RPMI7951 (cell line): Measurements from ENCODE around the gene PADI3. TPM values are rescaled to one million over a fixed set of nuclear protein-coding genes. Genes with fewer than 3 reads are reported as not detected.

ENCODE experiments used
- DNase-seq: peaks from one replicate; pipeline ENCODE4 v3.0.0-alpha.2; 2012; ENCODE audit warnings: low read depth
- total RNA-seq: library from RNA; depleted of rRNA; stranded (reverse); fragments of >200 nt; shearing (Covaris generic); gene quantifications from 2 replicates; pipeline ENCODE4 v1.2.3, GENCODE V29; 2014

PADI3 gene
- total RNA-seq, 1 experiment from 2014 or later = 48.8 TPM

DNA sequence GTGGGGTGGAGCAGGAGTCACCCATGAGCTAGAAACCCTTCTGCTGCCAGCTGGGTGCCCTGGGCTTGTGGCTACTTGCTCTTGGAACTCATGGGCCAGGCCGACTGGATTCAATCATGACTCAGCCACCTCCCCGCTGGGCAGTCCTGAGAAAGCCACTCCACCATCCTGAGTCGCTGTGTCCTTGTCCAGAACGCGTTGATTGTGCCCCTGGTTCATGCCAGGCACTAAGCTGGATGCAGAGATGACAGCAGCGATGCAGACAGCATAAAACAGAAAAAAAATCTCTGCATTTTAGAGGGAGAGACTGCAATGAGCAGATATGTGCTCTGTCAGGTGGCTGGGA lies 33.4 kb upstream of the PADI3 start:
- DNase-seq = peak; percentile 77

- no peak for DNase-seq
These were observed 32.8 kb upstream of the PADI3 start for GRCh38 chr1:17216078-17216477.

DNA sequence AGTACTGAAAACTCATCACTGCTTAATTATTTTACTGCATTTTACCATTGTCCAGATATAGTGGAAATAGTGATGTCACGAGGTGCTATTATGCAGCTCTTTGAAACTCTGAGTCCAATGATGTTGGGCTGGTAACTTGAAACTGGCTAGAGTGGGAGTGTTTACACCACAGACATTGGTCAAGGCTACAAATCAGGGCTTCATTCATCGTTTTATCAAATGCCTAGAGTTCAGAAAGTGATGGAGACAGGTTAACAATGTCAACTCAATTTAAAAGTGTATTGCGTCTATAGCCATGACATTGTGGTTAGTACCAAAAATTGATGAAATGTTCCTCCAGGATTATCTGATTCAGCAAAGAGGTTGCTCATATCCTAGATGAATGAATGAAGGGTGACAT lies 31.3 kb upstream of the PADI3 start:
- no peak for DNase-seq

DNA sequence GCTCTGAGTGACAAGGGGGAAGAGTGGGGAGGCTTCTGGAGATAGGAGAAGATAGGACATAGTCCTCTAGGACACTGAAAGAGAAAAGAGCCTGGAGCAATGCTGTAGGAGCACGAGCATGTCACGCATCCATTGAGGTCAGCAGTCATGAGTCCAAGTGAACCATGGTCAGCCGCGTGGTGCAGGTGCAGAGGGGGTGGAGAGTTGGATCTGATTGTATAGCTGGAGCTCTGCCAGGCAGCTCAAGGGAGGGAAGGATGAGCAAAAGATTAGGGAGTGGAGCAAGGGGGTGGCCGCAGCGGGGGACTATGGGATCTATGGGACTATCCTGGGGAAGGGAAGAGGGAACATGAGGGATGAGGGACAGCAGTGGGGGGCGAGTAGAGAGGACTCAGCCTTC lies 30.0 kb upstream of the PADI3 start:
- DNase-seq = peak; percentile 70

GRCh38 chr1:17220287-17220686 lies 28.6 kb upstream of the PADI3 start:
- no peak for DNase-seq

- DNase-seq = no peak
These were observed 26.3 kb upstream of the PADI3 start for GRCh38 chr1:17222557-17222956.

- DNase-seq = no peak
These were observed 24.5 kb upstream of the PADI3 start for GRCh38 chr1:17224434-17224833.

DNA sequence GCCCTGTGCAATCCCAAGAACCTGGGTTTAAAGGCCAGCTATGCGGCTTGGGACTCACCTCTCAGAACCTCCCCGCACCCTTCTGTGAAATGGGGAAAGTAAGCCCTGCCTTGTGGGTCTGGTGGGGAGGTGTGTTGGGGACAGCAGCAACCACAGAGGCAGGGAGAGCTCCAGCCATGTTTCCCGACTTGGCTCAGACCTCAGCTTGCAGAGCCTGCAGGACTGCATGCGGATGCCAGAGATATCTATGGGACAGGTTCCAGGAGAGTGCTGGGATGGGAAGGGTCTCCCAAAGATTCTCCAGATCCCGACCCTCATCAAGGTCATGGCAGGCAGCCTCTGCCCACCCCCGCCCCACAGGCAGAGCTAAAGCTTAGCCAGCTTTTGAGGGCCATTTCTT lies 23.8 kb upstream of the PADI3 start:
- DNase-seq = no peak

GRCh38 chr1:17227358-17227915 lies 21.5 kb upstream of the PADI3 start:
- DNase-seq = no peak

DNA sequence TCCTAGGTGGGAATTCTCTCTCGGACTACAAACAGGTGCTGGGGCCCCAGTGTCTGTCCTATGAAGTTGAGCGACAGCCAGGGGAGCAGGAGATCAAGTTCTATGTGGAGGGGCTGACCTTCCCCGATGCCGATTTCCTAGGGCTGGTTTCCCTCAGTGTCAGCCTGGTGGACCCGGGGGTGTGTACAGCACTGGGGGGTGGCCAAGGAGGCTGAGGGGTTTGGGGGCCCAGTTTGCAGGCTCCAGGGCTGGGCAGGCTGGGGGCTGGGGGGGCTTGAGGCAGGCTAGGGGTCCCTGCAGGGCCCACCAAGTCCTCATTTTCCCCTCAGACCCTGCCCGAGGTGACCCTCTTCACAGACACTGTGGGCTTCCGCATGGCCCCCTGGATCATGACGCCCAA lies 20.3 kb upstream of the PADI3 start:
- DNase-seq = no peak

DNA sequence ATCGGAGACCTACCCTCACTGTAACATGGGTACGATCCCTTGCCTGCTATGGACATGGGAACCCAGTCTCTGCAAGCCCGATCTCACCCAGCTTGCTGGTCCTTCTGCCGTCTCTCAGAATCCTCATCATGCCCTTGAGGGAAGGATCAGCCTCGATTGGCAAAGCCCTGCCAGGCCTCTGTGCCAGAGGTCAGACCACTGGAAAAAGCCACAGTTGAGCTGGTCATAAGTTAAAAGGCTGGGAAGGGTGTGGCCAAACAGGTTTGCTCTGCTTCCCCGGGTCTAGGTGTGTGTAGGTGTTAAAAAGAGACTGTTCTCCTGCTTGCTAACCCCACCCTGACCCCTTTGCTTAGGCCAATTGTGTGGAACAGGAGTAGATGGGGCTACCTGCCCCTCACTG lies 19.5 kb upstream of the PADI3 start:
- no peak for DNase-seq

DNA sequence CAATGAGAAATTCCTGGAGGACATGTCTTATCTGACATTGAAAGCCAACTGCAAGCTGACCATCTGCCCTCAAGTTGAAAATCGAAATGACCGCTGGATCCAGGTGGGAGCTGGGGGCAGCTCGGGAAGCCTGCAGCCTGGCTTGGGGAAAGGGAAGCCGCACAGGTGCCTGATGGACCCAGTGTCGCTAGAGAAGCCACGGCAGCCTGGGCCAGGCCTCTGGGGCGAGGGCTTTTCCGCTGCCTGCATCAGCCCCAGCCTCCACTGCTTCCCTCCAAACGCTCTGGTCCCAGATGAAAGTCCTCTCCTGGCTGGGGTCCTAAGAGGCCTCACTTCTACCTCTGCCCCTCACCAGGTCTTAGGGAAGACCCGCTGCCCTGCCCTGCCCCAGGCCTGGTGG lies 18.8 kb upstream of the PADI3 start:
- no peak for DNase-seq

GRCh38 chr1:17230671-17231310 lies 18.1 kb upstream of the PADI3 start:
- DNase-seq = no peak

GRCh38 chr1:17232759-17233661 lies 15.9 kb upstream of the PADI3 start:
- DNase-seq = peak; percentile 97

GRCh38 chr1:17233675-17234320 lies 15.1 kb upstream of the PADI3 start:
- DNase-seq = peak; percentile 100

- DNase-seq = no peak
These were observed 14.5 kb upstream of the PADI3 start for GRCh38 chr1:17234405-17234804.

DNA sequence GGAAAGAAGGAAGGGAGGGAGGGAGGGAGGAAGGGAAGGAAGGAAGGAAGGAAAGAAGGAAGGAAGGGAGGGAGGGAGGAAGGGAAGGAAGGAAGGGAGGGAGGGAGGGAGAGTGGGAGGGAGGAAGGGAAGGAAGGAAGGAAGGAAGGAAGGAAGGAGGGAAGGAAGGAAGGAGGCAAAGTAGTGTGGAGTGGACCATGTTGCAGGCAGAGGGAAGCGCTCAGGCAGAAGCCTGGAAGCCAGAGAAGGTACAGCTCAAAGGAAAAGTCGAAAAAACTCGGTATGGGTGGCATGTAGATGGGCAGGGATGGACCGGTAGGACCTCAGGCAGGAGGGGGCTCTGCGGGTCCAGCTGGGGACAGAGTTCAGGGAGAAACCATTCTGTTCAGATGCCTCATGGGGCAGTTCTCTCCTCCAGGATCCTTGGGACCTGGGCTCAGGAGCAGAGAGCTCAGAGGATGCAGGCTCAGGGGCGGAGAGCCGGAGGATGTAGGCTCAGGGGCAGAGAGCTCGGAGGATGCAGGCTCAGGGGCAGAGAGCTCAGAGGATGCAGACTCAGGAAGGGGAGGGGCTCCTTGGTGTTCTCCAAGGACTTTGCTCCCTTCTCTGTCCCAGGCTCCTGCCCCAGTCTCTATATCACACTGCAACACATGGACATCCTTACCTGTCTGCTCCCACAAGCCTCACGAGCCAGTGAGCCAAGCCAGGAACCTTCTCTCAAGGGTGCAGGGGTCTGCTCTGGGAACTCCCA lies 13.6 kb upstream of the PADI3 start:
- DNase-seq = no peak

GRCh38 chr1:17236779-17237560 lies 11.9 kb upstream of the PADI3 start:
- peak; percentile 92 for DNase-seq

DNA sequence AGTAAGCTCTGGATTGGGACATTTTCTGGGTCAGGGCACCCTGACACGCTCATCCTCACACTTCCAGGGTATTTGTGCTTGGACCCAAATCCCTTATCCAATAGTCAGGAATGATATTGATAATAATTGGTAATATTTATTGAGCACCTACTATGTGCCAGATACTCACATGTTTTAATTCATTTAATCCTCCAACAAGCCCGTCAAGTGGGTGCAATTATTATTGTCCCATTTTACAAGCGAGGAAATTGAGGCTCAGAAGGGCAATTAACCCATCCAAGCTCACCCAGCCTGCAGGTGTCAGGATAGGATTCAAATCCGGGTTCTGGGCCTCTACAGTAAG lies 11.4 kb upstream of the PADI3 start:
- no peak for DNase-seq

DNA sequence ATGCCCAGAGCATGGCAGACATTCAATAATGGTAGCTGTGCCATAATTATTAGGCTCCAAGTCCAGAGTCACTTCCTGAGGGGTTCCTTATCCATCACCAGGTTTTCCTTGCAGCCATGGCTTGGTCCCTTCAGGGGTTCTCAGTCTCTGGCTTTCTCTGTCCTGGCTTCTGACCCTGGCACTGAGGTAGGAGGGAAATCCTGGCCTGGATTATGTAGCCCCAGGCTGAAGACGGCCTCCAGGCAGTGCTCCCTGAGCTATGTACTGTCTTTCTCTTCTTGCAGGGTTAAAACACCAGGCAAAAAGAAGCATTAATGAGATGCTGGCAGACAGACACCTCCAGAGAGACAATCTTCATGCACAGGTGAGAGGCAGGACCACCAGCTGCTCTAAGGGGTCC lies 9.5 kb upstream of the PADI3 start:
- peak; percentile 92 for DNase-seq
